Panc1 (cell line): ENCODE measurements around the gene WDHD1.

Experiments used
- POLR2AphosphoS5 ChIP-seq: IDR thresholded peaks from 2 replicates; pipeline ENCODE4 v1.6.1; 2012; ENCODE audit warnings: mild to moderate bottlenecking, low read depth, low read length, moderate library complexity
- TF ChIP-seq, protein P1 (sequence below): fragments of 450-650 bp; IDR thresholded peaks from 2 replicates; pipeline ENCODE4 v1.5.1; 2017; ENCODE audit warnings: mild to moderate bottlenecking

DNA sequence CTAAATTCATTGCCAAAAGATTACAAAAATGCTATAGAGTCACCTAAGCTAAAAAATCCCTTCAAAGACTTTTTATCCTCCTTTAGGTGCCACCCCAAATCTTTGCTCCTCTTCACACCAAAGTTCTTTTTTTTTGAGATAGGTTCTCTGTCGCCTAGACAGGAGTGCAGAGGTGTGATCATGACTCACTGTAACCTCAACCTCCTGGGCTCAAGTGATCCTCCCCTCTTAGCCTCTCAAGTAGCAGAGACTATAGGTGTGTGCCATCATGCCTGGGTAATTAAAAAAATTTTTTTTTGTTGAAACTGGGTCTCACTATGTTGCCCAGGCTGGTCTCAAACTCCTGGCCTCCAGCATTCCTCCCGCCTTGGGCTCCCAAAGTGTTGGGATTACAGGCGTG lies 47.9 kb downstream of the WDHD1 start:
- TF ChIP-seq, protein P1, sequence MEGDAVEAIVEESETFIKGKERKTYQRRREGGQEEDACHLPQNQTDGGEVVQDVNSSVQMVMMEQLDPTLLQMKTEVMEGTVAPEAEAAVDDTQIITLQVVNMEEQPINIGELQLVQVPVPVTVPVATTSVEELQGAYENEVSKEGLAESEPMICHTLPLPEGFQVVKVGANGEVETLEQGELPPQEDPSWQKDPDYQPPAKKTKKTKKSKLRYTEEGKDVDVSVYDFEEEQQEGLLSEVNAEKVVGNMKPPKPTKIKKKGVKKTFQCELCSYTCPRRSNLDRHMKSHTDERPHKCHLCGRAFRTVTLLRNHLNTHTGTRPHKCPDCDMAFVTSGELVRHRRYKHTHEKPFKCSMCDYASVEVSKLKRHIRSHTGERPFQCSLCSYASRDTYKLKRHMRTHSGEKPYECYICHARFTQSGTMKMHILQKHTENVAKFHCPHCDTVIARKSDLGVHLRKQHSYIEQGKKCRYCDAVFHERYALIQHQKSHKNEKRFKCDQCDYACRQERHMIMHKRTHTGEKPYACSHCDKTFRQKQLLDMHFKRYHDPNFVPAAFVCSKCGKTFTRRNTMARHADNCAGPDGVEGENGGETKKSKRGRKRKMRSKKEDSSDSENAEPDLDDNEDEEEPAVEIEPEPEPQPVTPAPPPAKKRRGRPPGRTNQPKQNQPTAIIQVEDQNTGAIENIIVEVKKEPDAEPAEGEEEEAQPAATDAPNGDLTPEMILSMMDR, result no peak
- no peak for TF ChIP-seq POLR2AphosphoS5
